Breast epithelium (tissue), 3 donors: ENCODE data around the gene PTPRN2.

Source experiments
- CTCF ChIP-seq, 3 donors: fragments of 450-650 bp; IDR thresholded peaks; one replicate each; pipeline ENCODE4 v1.5.1; 2016 to 2017; ENCODE audit warnings: antibody characterized with exemption in 3 of 3, mild to moderate bottlenecking in 3 of 3, moderate library complexity in 3 of 3
- POLR2AphosphoS5 ChIP-seq, 3 donors: sonication (generic); formaldehyde crosslinking; IDR thresholded peaks; one replicate each; pipeline ENCODE4 v1.6.1; 2017; ENCODE audit warnings: antibody characterized with exemption in 3 of 3

- TF ChIP-seq CTCF (IDR thresholded peaks at IDR 0.05) (no peak), POLR2AphosphoS5 (IDR thresholded peaks at IDR 0.05) (no peak)
These were observed 3.2 kb downstream of the PTPRN2 start for GRCh38 chr7:158584407-158584806.
